Activated CD8-positive, alpha-beta memory T cell treated with anti-CD3 and anti-CD28 coated beads for 48 hours (primary cell): Measurements from ENCODE around the gene ARSA.

Source experiments
- DNase-seq, 3 experiments: peaks; one replicate each; pipeline ENCODE4 v3.0.0-alpha.2; 2020; ENCODE audit warnings: low read depth in 2 of 3, low spot score in 2 of 3

The ARSA gene

GRCh38 chr22:50605002-50605612 lies 22.8 kb downstream of the ARSA start:
- no peak for DNase-seq

- DNase-seq: no peak
Measured at GRCh38 chr22:50604256-50605001, 23.5 kb downstream of the ARSA start.

GRCh38 chr22:50603511-50604255 lies 24.3 kb downstream of the ARSA start:
- DNase-seq: no peak

GRCh38 chr22:50602338-50602700 lies 25.6 kb downstream of the ARSA start:
- DNase-seq: no peak

- no peak for DNase-seq
Measured at GRCh38 chr22:50601669-50602337, 26.1 kb downstream of the ARSA start.

GRCh38 chr22:50600967-50601668 lies 26.8 kb downstream of the ARSA start:
- DNase-seq: no peak

- DNase-seq: no peak
Measured at GRCh38 chr22:50600538-50600937, 27.4 kb downstream of the ARSA start, which contains the start of gene MAPK8IP2. Gene MAPK8IP2, plus strand, starts transcription at chr22:50600793. Its CDS starts 26 bp downstream, at chr22:50600819.

GRCh38 chr22:50599816-50600455 lies 28.0 kb downstream of the ARSA start:
- DNase-seq: peak in 1 of 3 experiments; percentile 33

GRCh38 chr22:50597097-50597496 lies 30.9 kb downstream of the ARSA start:
- no peak for DNase-seq

GRCh38 chr22:50595189-50595588 lies 32.8 kb downstream of the ARSA start:
- DNase-seq: no peak

- no peak for DNase-seq
Measured at GRCh38 chr22:50587407-50587806, 40.5 kb downstream of the ARSA start.

GRCh38 chr22:50586416-50586815 lies 41.5 kb downstream of the ARSA start:
- no peak for DNase-seq

GRCh38 chr22:50585781-50586180 lies 42.2 kb downstream of the ARSA start:
- DNase-seq: no peak

- DNase-seq: no peak
Measured at GRCh38 chr22:50585238-50585637, 42.7 kb downstream of the ARSA start.

- DNase-seq: no peak
Measured at GRCh38 chr22:50584106-50585096, 43.6 kb downstream of the ARSA start.

- DNase-seq: no peak
Measured at GRCh38 chr22:50583294-50583861, 44.6 kb downstream of the ARSA start.

GRCh38 chr22:50582493-50583293 lies 45.3 kb downstream of the ARSA start, which contains the start of gene CHKB:
Gene CHKB, minus strand, starts transcription at chr22:50582849. Its CDS starts 68 bp downstream, at chr22:50582781.
- DNase-seq: peak; percentile 87 to 98 (median 94)

GRCh38 chr22:50581950-50582492 lies 45.9 kb downstream of the ARSA start:
- no peak for DNase-seq
